CD4-positive, alpha-beta T cell treated with Interleukin-1 beta for 1 hour (primary cell): ENCODE results near the gene SLC39A9.
"Not testable (repeated sequence)": the region's sequence is repeated elsewhere in the genome, so short reads cannot be mapped to it uniquely, and the experiment has no call there.

Experiments used
- DNase-seq, 2 donors: peaks; one replicate each; pipeline ENCODE4 v3.0.0-alpha.2; 2020 to 2022

The SLC39A9 gene

GRCh38 chr14:69370061-69370460 is 28.4 kb upstream of the SLC39A9 start:
- DNase-seq, result no peak

- no peak for DNase-seq
These were observed 26.3 kb upstream of the SLC39A9 start for GRCh38 chr14:69372146-69372545.

- no peak for DNase-seq
These were observed 25.4 kb upstream of the SLC39A9 start for GRCh38 chr14:69373104-69373503.

- DNase-seq, result no peak
These were observed 24.3 kb upstream of the SLC39A9 start for GRCh38 chr14:69374235-69374634.

- no peak for DNase-seq
These were observed 23.3 kb upstream of the SLC39A9 start for GRCh38 chr14:69375182-69375581.

- no peak for DNase-seq
These were observed 22.8 kb upstream of the SLC39A9 start for GRCh38 chr14:69375722-69376121.

GRCh38 chr14:69376439-69376838 is 22.1 kb upstream of the SLC39A9 start:
- no peak for DNase-seq

- no peak for DNase-seq
These were observed 20.2 kb upstream of the SLC39A9 start for GRCh38 chr14:69378274-69378673.

GRCh38 chr14:69387311-69387710 is 11.2 kb upstream of the SLC39A9 start:
- DNase-seq, result no peak

- DNase-seq, result not testable (repeated sequence)
These were observed 7.1 kb upstream of the SLC39A9 start for GRCh38 chr14:69391400-69391799.

- no peak for DNase-seq
These were observed 6.0 kb upstream of the SLC39A9 start for GRCh38 chr14:69392481-69392880.

- no peak for DNase-seq
These were observed 2.6 kb upstream of the SLC39A9 start for GRCh38 chr14:69395929-69396328.

GRCh38 chr14:69398818-69399210 is 322 bp downstream of the SLC39A9 start:
- DNase-seq, result no peak

- DNase-seq, result no peak
These were observed 1.3 kb downstream of the SLC39A9 start for GRCh38 chr14:69399750-69400149.

- no peak for DNase-seq
These were observed 1.7 kb downstream of the SLC39A9 start for GRCh38 chr14:69400154-69400553.

- no peak for DNase-seq
These were observed 3.3 kb downstream of the SLC39A9 start for GRCh38 chr14:69401841-69402240.

- no peak for DNase-seq
These were observed 6.0 kb downstream of the SLC39A9 start for GRCh38 chr14:69404478-69404877.

- DNase-seq, result no peak
These were observed 6.4 kb downstream of the SLC39A9 start for GRCh38 chr14:69404883-69405282.

- no peak for DNase-seq
These were observed 7.3 kb downstream of the SLC39A9 start for GRCh38 chr14:69405762-69406161.

GRCh38 chr14:69408331-69408960 is 10.0 kb downstream of the SLC39A9 start:
- DNase-seq, result no peak

- DNase-seq, result no peak
These were observed 15.0 kb downstream of the SLC39A9 start for GRCh38 chr14:69413483-69413882.

GRCh38 chr14:69416087-69416486 is 17.6 kb downstream of the SLC39A9 start:
- not testable (repeated sequence) for DNase-seq

GRCh38 chr14:69423279-69423678 is 24.8 kb downstream of the SLC39A9 start:
- DNase-seq, result no peak

- DNase-seq, result no peak
These were observed 25.8 kb downstream of the SLC39A9 start for GRCh38 chr14:69424149-69424923.

- no peak for DNase-seq
These were observed 29.1 kb downstream of the SLC39A9 start for GRCh38 chr14:69427596-69427995.
